GOT3 (cell line): ENCODE results near the gene SSH2.
"Not testable (repeated sequence)": the region's sequence is repeated elsewhere in the genome, so short reads cannot be mapped to it uniquely, and the experiment has no call there.

Experiments used
- DNase-seq: peaks from one replicate; lab custom pipeline; 2025; ENCODE audit warnings: mixed read lengths; lab: John Stamatoyannopoulos, UW

Gene SSH2

DNA sequence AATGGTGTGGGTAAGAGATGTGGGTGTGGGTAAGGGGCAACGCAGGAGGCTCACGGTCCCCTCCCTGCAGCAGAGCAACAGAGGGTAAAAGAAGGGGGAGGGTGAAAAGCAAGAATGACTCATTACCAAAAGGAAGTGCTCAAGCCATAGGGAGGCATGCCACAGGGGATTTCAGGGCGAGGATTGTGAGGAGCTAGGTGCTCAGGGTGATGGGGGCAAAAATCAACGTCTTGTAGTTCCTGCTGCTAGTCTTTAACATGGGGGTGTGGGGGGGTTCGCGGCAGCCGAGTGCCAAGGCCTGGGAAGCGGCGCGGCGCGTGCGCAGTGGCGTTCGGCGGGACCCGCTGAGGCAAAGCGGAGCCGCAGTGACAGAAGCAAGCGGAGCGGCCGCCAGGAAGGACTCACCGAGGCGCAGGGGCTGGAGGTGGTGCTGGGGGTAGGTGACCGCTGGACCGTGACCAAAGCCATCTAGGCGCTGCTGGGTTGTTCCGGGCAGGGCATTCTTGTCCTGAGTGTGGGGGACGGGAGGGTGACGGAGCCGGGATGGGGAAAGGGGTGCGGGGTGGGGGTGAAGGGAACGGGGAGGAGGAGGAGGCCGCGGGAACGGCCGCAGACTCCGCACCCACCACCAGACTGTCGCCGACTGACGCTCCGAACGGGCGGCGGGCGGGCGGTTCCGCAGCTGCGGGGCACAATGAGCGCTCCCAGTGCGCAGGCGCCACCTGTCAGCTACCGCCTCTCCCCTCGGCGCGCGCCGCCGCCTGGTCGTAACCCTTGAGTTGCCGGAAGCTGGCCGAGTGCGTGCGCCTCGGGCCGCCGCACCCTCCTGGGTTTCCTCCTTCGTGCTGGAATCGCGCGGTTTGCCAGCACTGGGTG lies at the start of gene SSH2:
Gene SSH2, minus strand, starts transcription at position 696 of the 876 bp plus-strand sequence. Its CDS starts 228 bp downstream, at position 468.
- peak; percentile 40 for DNase-seq

DNA sequence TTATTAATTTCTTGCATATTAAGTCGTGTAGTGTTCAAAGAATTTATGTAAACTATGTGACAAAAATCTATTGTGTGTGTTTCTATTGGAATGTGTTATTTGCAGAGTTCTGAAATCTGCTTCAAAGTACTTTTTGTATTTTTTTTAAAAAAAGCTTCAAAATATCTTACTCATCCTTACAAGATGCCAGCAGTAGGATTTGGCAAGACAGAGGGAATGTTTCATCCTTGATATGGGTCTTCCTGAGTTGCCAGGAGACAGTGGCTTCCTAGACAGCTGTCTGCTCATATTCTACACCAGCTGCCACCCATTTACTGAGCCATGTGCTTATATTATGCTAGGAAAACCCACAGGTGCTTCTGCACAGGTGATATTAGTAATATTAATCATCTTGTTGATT lies 47.8 kb upstream of the SSH2 start:
- no peak for DNase-seq

DNA sequence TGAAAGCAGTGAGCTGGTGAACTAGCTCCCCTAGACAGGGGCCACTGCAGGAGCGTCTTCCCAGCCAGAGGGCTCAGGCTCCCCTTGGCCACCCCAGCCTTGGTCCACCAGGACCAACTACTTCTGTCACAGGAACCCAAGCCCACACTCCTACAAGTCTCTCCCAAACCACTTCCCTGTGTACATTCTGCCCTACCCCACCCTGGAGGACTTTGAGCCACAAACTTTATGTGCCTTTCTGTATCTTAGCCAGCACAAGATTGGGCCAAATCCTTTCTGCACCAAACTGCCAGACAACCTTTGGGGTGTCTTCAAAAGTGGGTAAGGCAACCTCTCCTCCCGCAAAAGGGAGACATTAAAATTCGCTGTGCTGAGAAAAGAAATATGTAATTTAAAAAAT lies 43.0 kb upstream of the SSH2 start:
- no peak for DNase-seq

GRCh38 chr17:29972277-29972676 lies 42.2 kb upstream of the SSH2 start:
- DNase-seq = no peak

DNA sequence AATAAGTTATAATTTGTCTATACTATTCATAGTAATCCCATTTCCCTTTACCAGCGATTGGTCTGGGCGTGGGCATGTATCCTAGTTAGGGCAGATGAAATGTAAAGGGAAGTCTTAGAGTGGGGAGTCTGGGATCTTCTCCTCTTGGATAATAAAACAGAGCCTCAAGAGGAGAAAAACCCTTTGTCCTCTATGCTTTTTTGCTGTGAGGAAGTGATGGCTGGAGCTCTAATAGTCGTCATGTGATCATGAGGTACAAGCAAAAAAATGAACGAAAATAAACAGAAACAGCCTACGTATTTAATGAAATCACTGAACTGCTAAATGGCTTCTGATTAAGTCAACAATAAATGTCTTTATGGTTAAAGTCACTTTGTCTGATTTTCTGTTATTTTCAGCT lies 38.2 kb upstream of the SSH2 start:
- no peak for DNase-seq

DNA sequence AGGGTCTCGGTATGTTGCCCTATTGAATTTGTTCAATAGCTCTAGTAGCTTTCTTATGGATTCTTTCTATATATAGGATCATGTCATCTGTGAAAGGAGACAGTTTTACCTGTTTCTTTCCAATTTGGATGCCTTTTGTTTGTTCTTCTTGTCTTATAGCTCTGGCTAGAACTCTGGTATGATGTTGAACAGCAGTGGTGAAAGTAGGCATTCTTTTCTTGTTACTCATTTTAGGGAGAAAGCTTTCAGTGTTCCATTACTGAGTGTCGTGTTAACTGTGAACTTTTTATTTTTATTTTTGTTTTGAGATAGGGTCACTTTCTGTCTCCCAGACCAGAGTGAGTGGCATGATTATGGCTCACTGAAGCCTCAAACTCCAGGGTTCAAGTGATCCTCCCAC lies 32.6 kb upstream of the SSH2 start:
- DNase-seq = no peak

GRCh38 chr17:29959658-29960337 lies 29.8 kb upstream of the SSH2 start:
- no peak for DNase-seq

DNA sequence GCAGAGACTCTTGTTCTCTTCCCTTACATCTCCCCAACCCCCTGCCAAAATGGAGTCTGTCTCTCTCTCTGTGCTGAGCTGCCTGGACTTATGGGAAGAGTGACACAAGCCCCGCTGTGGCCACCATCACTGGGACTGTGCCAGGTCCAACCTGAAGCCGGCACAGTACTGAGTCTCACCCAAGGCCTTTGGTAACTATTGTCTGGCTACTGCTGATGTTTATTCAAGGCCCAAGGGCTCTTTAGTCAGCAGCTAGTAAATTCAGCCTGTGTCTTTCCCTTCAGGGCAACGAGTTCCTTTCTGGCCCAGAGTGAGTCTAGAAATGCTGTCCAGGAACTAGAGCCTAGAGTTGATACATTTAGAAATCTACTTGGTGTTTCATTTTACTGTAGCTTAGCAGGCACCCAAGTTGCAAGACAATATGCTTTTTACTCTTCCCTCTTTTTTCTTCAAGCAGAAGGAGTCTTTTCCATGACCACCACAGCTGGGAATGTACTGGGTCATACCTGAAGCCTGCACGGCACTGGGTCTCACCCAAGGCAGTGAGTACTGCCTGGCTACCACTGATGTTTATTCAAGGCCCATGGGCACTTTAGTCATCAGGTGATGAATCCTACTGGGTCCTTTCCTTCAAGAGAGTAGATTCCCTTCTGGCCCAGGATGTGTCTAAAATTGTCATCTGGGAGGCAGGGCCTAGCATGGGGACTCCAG lies 29.1 kb upstream of the SSH2 start:
- no peak for DNase-seq

- not testable (repeated sequence) for DNase-seq
Observed at GRCh38 chr17:29957488-29957887, 27.5 kb upstream of the SSH2 start.

DNA sequence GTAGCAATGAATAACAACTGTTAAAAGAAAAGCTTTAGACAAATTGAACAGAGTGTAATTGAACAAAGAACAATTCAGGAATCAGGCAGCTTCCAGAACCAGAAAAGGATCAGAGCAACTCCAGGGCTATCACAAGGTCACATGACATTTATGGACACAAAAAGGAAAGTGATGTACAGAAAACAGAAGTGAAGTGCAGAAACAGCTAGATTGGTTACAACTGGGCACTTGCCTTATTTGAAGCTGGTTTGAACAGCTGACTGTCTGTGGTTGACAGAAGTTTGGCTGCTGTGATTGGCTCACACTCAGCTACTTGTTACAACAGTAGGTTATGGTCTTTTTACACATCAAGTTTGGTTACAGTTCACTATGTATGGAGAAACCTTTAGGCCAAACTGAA lies 26.2 kb upstream of the SSH2 start:
- DNase-seq = no peak

DNA sequence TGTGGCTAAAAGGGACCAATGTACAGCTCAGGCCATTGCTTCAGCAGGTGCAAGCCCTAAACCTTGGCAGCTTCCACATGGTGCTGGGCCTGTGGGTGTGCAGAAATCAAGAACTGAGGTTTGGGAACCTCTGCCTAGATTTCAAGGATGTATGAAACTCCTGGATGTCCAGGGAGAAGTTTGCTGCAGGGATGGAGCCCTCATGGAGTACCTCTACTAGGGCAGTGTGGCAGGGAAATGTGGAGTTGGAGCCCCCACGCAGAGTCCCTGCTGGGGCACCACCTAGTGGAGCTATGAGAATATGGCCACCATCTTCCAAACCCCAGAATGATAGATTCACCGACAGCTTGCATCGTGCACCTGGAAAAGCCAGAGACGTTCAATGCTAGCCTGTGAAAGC lies 24.4 kb upstream of the SSH2 start:
- no peak for DNase-seq

GRCh38 chr17:29949696-29950095 lies 19.7 kb upstream of the SSH2 start:
- DNase-seq = no peak

DNA sequence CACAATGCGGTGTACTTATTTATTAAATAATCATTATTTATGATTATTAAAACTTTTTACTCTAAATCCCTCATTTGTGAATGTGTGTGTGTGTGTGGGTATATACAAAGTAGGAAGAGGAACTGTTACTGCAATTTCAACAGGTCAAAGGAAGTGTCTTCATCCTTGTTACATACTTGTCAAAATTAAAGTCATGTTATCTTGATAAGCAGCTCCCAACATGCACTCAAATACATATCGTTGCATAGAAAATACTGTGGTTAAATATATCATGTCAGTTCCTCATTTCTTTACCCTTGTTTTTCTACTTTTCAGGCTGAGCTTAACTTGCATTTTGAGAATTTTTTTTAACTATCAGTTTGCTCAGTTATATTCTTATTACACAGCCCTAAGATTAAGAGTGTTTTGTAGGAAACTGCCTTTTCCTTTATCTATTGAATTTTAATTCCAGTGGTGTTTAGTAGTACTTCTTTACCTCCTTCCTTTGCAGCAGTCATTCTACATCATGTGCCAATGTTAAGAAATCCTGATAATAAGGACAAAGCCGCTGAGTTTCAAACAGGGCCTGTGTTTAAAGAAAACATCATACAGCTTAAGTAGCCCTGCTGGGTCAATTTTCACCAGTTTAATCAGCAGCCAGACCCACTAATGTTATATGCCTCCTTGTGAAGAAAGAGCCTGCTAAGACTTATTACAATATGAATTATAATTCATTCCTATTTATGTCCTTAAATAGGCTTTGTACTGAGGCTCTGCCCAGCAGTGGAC lies 18.6 kb upstream of the SSH2 start:
- DNase-seq = no peak

- no peak for DNase-seq
Observed at GRCh38 chr17:29945281-29945680, 15.3 kb upstream of the SSH2 start.

GRCh38 chr17:29941334-29941733 lies 11.3 kb upstream of the SSH2 start, which contains the start of gene EFCAB5:
EFCAB5 (plus strand) TSS chr17:29941634; CDS start chr17:29941797, 163 bp downstream.
- no peak for DNase-seq

GRCh38 chr17:29936724-29937123 lies 6.7 kb upstream of the SSH2 start:
- DNase-seq = no peak

DNA sequence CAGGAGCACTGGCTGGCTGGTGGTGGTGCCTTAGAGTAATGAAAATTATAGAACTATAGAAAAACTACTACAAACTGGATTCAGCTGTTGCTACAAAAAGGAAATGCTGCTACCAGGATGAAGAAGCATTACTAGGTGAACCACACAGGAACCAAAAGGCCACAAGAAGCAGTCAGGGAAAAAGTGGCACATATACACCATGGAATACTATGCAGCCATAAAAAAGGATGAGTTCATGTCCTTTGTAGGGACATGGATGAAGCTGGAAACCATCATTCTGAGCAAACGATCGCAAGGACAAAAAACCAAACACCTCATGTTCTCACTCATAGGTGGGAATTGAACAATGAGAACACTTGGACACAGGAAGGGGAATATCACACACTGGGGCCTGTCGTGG lies 5.9 kb upstream of the SSH2 start:
- not testable (repeated sequence) for DNase-seq

GRCh38 chr17:29933379-29933778 lies 3.4 kb upstream of the SSH2 start:
- DNase-seq = no peak

GRCh38 chr17:29931231-29931932 lies 1.4 kb upstream of the SSH2 start:
- DNase-seq = no peak

DNA sequence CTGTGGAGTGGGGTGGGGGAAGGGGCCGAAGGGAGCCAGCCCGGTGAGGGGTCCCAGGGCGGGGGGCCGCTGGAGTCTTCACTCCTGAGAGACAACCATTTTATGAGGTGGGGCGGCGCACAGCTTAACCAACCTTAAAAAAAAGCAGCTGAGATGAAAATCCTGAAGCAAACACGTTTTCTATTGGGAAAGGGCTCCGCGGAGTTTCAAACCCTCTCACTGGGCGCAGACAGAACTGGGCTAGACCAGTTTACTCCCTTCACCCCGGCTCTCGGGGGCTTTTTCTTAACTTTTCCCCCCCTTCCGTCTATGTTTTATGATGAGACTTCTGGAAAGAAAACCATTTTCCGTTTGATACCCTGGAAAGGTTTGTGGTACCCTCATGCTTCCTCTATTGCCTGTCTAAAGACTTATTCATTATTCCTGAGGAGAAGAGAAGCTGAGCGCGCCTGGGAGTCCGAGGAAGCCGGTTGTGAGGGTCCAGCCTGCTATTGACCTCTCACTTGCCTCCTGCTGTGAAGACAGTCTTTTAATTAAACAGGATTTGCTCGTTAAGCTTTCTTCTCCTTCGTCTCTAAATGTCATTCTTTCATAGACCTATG lies 482 bp upstream of the SSH2 start:
- DNase-seq = no peak

- DNase-seq = no peak
Observed at GRCh38 chr17:29929006-29929532, 959 bp downstream of the SSH2 start.
